CD8-positive, alpha-beta memory T cell (primary cell): Measurements from ENCODE around the gene JUNB. TPM values are rescaled to one million over a fixed set of nuclear protein-coding genes. Genes with fewer than 3 reads are reported as not detected.

Source experiments
- CTCF ChIA-PET: fragments of 350-600 bp; sonication (Branson Sonifier 250); formaldehyde crosslinking; loops from one replicate; lab custom pipeline; 2021; ENCODE audit warnings: antibody characterized with exemption; lab: Charles Lee
- POLR2A ChIA-PET: fragments of 350-600 bp; sonication (Branson Sonifier 250); formaldehyde crosslinking; loops from one replicate; lab custom pipeline; 2021; ENCODE audit warnings: antibody characterized with exemption; lab: Charles Lee
- DNase-seq, 5 donors: peaks; one replicate each; pipeline versions ENCODE4 v3.0.0 to v3.0.0-alpha.2; 2020 to 2022; ENCODE audit warnings: mixed read lengths in 1 of 5
- H3K27ac ChIP-seq: one replicate; pipeline ENCODE4 v1.7.0; 2013; ENCODE audit warnings: low read depth, mild to moderate bottlenecking, low read length, moderate library complexity
- H3K27me3 ChIP-seq: 2 replicates; pipeline ENCODE4 v1.7.0; 2013; ENCODE audit warnings: low read length, mild to moderate bottlenecking; ENCODE audit not compliant: insufficient read depth, poor library complexity, severe bottlenecking
- H3K36me3 ChIP-seq: 2 replicates; pipeline ENCODE4 v1.7.0; 2013; ENCODE audit warnings: mild to moderate bottlenecking, low read length, moderate library complexity; ENCODE audit not compliant: insufficient read depth
- H3K4me1 ChIP-seq: 2 replicates; pipeline ENCODE4 v1.7.0; 2013; ENCODE audit warnings: mild to moderate bottlenecking, low read length, moderate library complexity; ENCODE audit not compliant: insufficient read depth
- H3K4me3 ChIP-seq: 2 replicates; pipeline ENCODE4 v1.7.0; 2013; ENCODE audit warnings: mild to moderate bottlenecking, low read length
- H3K9me3 ChIP-seq: 2 replicates; pipeline ENCODE4 v1.7.0; 2013; ENCODE audit warnings: mild to moderate bottlenecking, low read length
- H3K27ac Mint-ChIP-seq, 8 donors: one replicate each; pipeline ENCODE4 v1.8.0; 2020 to 2021; ENCODE audit warnings: mixed read lengths in 8 of 8, mild to moderate bottlenecking in 6 of 8, inconsistent platforms in 3 of 8, moderate library complexity in 3 of 8
- H3K27me3 Mint-ChIP-seq, 2 donors: one replicate each; pipeline ENCODE4 v1.8.0; 2020 to 2021; ENCODE audit warnings: mixed read lengths in 2 of 2, mild to moderate bottlenecking in 1 of 2, moderate library complexity in 1 of 2
- H3K36me3 Mint-ChIP-seq, 3 donors: one replicate each; pipeline ENCODE4 v1.8.0; 2020 to 2021; ENCODE audit warnings: mixed read lengths in 3 of 3, inconsistent platforms in 1 of 3, mild to moderate bottlenecking in 1 of 3
- H3K4me1 Mint-ChIP-seq, 3 donors: one replicate each; pipeline ENCODE4 v1.8.0; 2020 to 2021; ENCODE audit warnings: mixed read lengths in 3 of 3, inconsistent platforms in 1 of 3, mild to moderate bottlenecking in 1 of 3
- H3K4me3 Mint-ChIP-seq, 7 donors: one replicate each; pipeline ENCODE4 v1.8.0; 2020 to 2021; ENCODE audit warnings: mixed read lengths in 7 of 7, mild to moderate bottlenecking in 6 of 7, moderate library complexity in 4 of 7, inconsistent platforms in 2 of 7
- H3K9me3 Mint-ChIP-seq, 5 donors: one replicate each; pipeline ENCODE4 v1.8.0; 2020 to 2022; ENCODE audit warnings: mixed read lengths in 5 of 5, mild to moderate bottlenecking in 3 of 5, moderate library complexity in 2 of 5, inconsistent platforms in 1 of 5
- polyA plus RNA-seq: library from polyadenylated mRNA; unstranded; fragments of 300-500 nt; fragmentation: Illumina TruSeq; gene quantifications from one replicate; pipeline ENCODE4 v1.2.3, GENCODE V29; 2021
- total RNA-seq, 2 experiments: library from RNA; stranded (reverse); gene quantifications; one replicate each; pipeline ENCODE4 v1.2.3, GENCODE V29; 2021

JUNB gene
- total and polyA plus RNA-seq, 3 experiments from 2014 or later = 249 to 1,529 (median 259) TPM

- H3K27me3 Mint-ChIP-seq = peaks cover 0 to 2% of the 10 kb centered on the region in 2 donors
- H3K4me1 ChIP-seq = peaks cover 29% of the 10 kb centered on the region
- CTCF ChIA-PET = interaction anchor here (1.1 to 16.3 kb wide), 7 partner anchors 8 to 72 kb away, joined by 3 to 483 read pairs (median 7); partner anchors contain the start of genes JUNB, PRDX2 and THSD8
- peak within 1 kb of the TSS; percentile 57 to 90 (median 76) for H3K27ac Mint-ChIP-seq
- H3K4me1 Mint-ChIP-seq = peaks cover 22 to 37% (median 23%) of the 10 kb centered on the region in 3 donors
- peak within 1 kb of the TSS; percentile 78 to 90 (median 80) for H3K4me3 Mint-ChIP-seq
- H3K36me3 ChIP-seq = no peaks in the 10 kb centered on the region
- no peaks in the 10 kb centered on the region for H3K9me3 ChIP-seq
- no peaks in the 10 kb centered on the region for H3K27me3 ChIP-seq
- peak within 1 kb of the TSS; percentile 83 for H3K4me3 ChIP-seq
- H3K27ac ChIP-seq = peak within 1 kb of the TSS; percentile 57
- H3K36me3 Mint-ChIP-seq = no peaks in the 10 kb centered on the region
- H3K9me3 Mint-ChIP-seq = no peaks in the 10 kb centered on the region
- DNase-seq = peak in 2 of 5 donors; percentile 41 to 72
- POLR2A ChIA-PET = interaction anchor here (0.6 to 1.8 kb wide), 3 partner anchors 17 to 1063 kb away, joined by 4 to 10 read pairs (median 6); partner anchors contain the start of gene JUNB
Measured at GRCh38 chr19:12774588-12775555, 16.4 kb upstream of the JUNB start, which contains the start of gene HOOK2. HOOK2 (minus strand) TSS chr19:12775552; CDS start chr19:12775449, 103 bp downstream.

DNA sequence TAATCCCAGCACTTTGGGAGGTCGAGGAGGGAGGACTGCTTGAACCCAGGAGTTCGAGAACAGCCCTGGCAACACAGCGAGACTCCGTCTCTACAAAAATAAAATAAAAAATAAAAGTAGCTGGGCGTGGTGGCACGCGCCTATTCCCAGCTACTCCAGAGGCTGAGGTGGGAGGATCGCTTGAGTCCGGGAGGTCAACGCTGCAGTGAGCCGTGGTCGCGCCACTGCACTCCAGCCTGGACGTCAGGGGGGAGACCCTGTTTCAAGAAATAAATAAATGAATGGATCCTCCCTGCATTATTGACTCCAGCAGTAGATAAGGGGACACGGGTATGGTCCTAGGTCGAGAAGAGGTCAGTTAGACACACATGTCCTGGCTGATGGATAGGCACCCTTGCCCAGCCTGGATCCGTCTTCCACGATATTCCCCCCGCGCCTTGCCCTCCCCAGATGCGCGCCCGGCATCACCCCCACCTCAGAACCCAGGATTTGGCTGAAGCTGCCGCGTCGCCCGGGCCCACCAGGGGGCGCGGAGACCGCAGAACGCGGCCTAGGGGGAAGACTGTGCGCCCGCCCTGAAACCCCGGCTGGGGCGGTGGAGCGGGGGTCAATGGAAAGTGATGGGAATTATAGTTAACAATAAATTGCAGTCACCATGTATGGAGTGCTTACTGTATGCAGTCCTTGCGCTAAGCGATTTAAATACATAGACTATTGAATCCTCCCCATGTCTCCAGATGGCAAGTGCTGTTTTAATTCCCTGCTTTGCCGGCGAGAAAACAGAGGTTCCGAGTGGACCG lies 13.9 kb upstream of the JUNB start:
- peak; percentile 74 to 86 (median 78) for DNase-seq
- H3K27me3 ChIP-seq = no peaks in the 10 kb centered on the region
- H3K4me3 Mint-ChIP-seq = peak overlapping the region; percentile 81 to 94 (median 85)
- H3K36me3 Mint-ChIP-seq = peaks cover 0 to 1% (median 0%) of the 10 kb centered on the region in 3 donors
- H3K27ac Mint-ChIP-seq = peak overlapping the region; percentile 78 to 98 (median 94)
- H3K4me3 ChIP-seq = peak overlapping the region; percentile 92
- peak overlapping the region; percentile 61 for H3K27ac ChIP-seq
- H3K9me3 ChIP-seq = no peaks in the 10 kb centered on the region
- peaks cover 27 to 51% (median 30%) of the 10 kb centered on the region in 3 donors for H3K4me1 Mint-ChIP-seq
- POLR2A ChIA-PET = interaction anchor here (0.9 to 3.6 kb wide), 4 partner anchors 11 to 21 kb away, joined by 3 to 167 read pairs (median 8); partner anchors contain the start of gene JUNB
- no peaks in the 10 kb centered on the region for H3K9me3 Mint-ChIP-seq
- no peaks in the 10 kb centered on the region for H3K36me3 ChIP-seq
- peaks cover 39% of the 10 kb centered on the region for H3K4me1 ChIP-seq
- peaks cover 0 to 2% of the 10 kb centered on the region in 2 donors for H3K27me3 Mint-ChIP-seq
- CTCF ChIA-PET = interaction anchor here (1.0 to 16.3 kb wide), 11 partner anchors 9 to 108 kb away, joined by 3 to 483 read pairs (median 5); partner anchors contain the start of genes JUNB, PRDX2, RNASEH2A and THSD8

DNA sequence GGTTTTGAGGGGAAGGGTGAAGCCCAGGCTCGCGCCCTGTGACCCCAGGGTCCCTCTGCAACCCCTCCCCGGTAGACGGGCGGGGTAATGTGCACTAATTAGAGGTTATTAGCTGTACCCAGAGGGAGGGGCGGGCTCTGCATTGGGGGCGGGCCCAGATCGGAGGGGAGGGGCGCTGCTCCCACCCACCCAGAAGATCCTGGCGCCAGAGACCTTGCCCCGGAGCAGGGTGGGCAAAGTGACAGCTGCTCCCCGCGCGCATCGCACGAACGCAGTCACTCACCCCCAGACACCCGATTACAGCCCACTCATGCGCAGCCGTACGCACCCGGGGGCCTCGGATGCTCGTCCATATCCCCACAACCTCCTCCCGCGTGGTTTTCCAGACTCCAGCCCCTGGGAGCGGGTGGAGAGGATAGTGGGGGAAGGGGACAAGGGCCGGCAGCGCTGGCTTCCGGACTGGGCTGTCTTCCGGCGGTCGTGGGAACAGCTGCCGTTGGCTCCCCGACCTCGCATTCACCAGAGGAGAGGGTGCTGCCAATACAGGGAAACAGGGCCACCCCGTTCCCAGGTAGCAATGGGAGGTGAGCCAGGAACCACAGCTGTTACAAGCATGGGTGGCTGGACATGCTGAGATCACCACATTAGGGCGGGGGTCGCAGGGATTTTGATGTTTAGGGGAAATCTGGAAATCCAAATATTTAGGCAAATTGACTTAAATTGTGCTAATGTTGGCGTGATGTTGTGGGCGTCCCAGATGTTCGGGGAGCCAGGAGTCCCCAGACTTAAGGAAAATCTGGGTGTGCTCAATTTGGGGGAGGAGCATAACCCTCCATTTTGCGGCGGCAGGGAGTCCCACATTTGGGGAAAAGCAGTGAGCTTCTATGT lies 13.0 kb upstream of the JUNB start:
- peaks cover 46% of the 10 kb centered on the region for H3K4me1 ChIP-seq
- peak in 3 of 5 donors; percentile 32 to 65 (median 56) for DNase-seq
- peak overlapping the region; percentile 92 for H3K4me3 ChIP-seq

DNA sequence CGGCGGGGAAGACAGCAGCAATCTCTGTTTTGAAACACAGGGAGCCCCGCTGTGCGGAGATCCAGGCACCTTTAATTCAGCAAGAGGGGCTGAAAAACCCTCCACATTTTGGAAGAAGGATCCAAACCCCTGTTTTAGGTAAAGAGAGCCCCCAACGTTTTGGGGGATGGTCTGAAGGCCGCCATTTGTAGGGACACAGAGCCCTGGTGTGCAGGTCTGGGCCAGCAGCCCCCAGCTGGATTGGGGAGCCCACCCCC lies 12.5 kb upstream of the JUNB start:
- H3K36me3 ChIP-seq = no peaks in the 10 kb centered on the region
- peak overlapping the region; percentile 61 for H3K27ac ChIP-seq
- H3K4me1 ChIP-seq = peaks cover 51% of the 10 kb centered on the region
- ChIA-PET POLR2A (interaction anchor here (0.6 to 3.6 kb wide), 3 partner anchors 10 to 164 kb away, joined by 4 to 167 read pairs (median 10); partner anchors contain the start of gene JUNB), CTCF (interaction anchor here (0.9 to 16.3 kb wide), 5 partner anchors 9 to 107 kb away, joined by 4 to 483 read pairs (median 35); partner anchors contain the start of genes JUNB, PRDX2 and THSD8)
- peaks cover 0 to 2% of the 10 kb centered on the region in 2 donors for H3K27me3 Mint-ChIP-seq
- H3K4me3 Mint-ChIP-seq = peak overlapping the region; percentile 81 to 94 (median 85)
- peaks cover 32 to 46% (median 34%) of the 10 kb centered on the region in 3 donors for H3K4me1 Mint-ChIP-seq
- no peaks in the 10 kb centered on the region for H3K9me3 ChIP-seq
- no peaks in the 10 kb centered on the region for H3K9me3 Mint-ChIP-seq
- H3K27ac Mint-ChIP-seq = peak overlapping the region; percentile 78 to 98 (median 94)
- peaks cover 0 to 1% (median 0%) of the 10 kb centered on the region in 3 donors for H3K36me3 Mint-ChIP-seq
- H3K4me3 ChIP-seq = peak overlapping the region; percentile 92
- H3K27me3 ChIP-seq = no peaks in the 10 kb centered on the region
- DNase-seq = no peak

More for the DNA sequence above, 13.0 kb upstream of the JUNB start:
- POLR2A ChIA-PET = interaction anchor here (0.6 to 3.6 kb wide), 5 partner anchors 11 to 165 kb away, joined by 3 to 167 read pairs (median 5); partner anchors contain the start of gene JUNB
- Mint-ChIP-seq H3K4me1 (peaks cover 27 to 51% (median 30%) of the 10 kb centered on the region in 3 donors), H3K36me3 (peaks cover 0 to 1% (median 0%) of the 10 kb centered on the region in 3 donors), H3K27me3 (peaks cover 0 to 2% of the 10 kb centered on the region in 2 donors), H3K9me3 (no peaks in the 10 kb centered on the region), H3K4me3 (peak overlapping the region; percentile 81 to 94 (median 85)), H3K27ac (peak overlapping the region; percentile 78 to 98 (median 94))
- H3K36me3 ChIP-seq = no peaks in the 10 kb centered on the region
- H3K9me3 ChIP-seq = no peaks in the 10 kb centered on the region
- CTCF ChIA-PET = interaction anchor here (0.9 to 16.3 kb wide), 8 partner anchors 9 to 106 kb away, joined by 3 to 483 read pairs (median 16); partner anchors contain the start of genes JUNB, PRDX2, RNASEH2A and THSD8
- H3K27me3 ChIP-seq = no peaks in the 10 kb centered on the region
- peak overlapping the region; percentile 61 for H3K27ac ChIP-seq

- no peaks in the 10 kb centered on the region for H3K27me3 ChIP-seq
- ChIA-PET CTCF (interaction anchor here (0.9 to 16.3 kb wide), 5 partner anchors 8 to 107 kb away, joined by 4 to 483 read pairs (median 35); partner anchors contain the start of genes JUNB, PRDX2 and THSD8), POLR2A (interaction anchor here (3.6 kb wide), 1 partner anchor 15 kb away, joined by 167 read pairs; the partner anchor contains the start of gene JUNB)
- peaks cover 0 to 2% of the 10 kb centered on the region in 2 donors for H3K27me3 Mint-ChIP-seq
- no peaks in the 10 kb centered on the region for H3K36me3 ChIP-seq
- H3K9me3 ChIP-seq = no peaks in the 10 kb centered on the region
- peaks cover 0 to 1% (median 0%) of the 10 kb centered on the region in 3 donors for H3K36me3 Mint-ChIP-seq
- H3K4me1 ChIP-seq = peaks cover 57% of the 10 kb centered on the region
- no peak for DNase-seq
- peaks cover 32 to 45% (median 34%) of the 10 kb centered on the region in 3 donors for H3K4me1 Mint-ChIP-seq
- peak overlapping the region; percentile 39 to 98 (median 83) for H3K27ac Mint-ChIP-seq
- peak overlapping the region; percentile 92 for H3K4me3 ChIP-seq
- H3K9me3 Mint-ChIP-seq = no peaks in the 10 kb centered on the region
- peak overlapping the region; percentile 37 to 86 (median 59) for H3K4me3 Mint-ChIP-seq
- H3K27ac ChIP-seq = peak overlapping the region; percentile 61
Measured at GRCh38 chr19:12779162-12779993, 11.9 kb upstream of the JUNB start.

DNA sequence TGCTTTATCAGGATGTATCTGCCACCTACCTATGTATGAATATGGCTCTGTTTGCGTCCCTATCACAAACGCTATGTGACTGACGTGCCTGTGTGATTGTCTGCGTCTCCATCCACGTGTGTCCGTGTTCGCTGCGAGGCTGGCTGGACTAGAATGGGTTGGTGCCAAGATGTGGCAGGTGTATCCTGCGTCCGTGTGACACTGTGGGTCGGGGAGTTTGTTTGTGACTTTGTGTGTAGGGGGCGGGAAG lies 9.2 kb upstream of the JUNB start:
- H3K4me1 Mint-ChIP-seq = peaks cover 31 to 43% (median 32%) of the 10 kb centered on the region in 3 donors
- peak overlapping the region; percentile 84 for H3K27ac ChIP-seq
- H3K36me3 ChIP-seq = no peaks in the 10 kb centered on the region
- H3K4me1 ChIP-seq = peaks cover 70% of the 10 kb centered on the region
- H3K9me3 Mint-ChIP-seq = no peaks in the 10 kb centered on the region
- H3K4me3 Mint-ChIP-seq = peak overlapping the region; percentile 77 to 93 (median 85)
- H3K9me3 ChIP-seq = no peaks in the 10 kb centered on the region
- peak overlapping the region; percentile 55 for H3K4me3 ChIP-seq
- peak in 1 of 5 donors; percentile 98 for DNase-seq
- no peaks in the 10 kb centered on the region for H3K27me3 ChIP-seq
- ChIA-PET POLR2A (interaction anchor here (0.5 to 2.7 kb wide), 7 partner anchors 10 to 231 kb away, joined by 3 to 140 read pairs (median 3); partner anchors contain the start of gene JUNB), CTCF (interaction anchor here (1.6 to 16.3 kb wide), 2 partner anchors 15 to 16 kb away, joined by 6 to 483 read pairs; partner anchors contain the start of genes JUNB, PRDX2 and THSD8)
- peaks cover 0 to 1% (median 0%) of the 10 kb centered on the region in 3 donors for H3K36me3 Mint-ChIP-seq
- H3K27ac Mint-ChIP-seq = peak overlapping the region in 7 of 8 donors; percentile 96 to 100 (median 98)
- peaks cover 0 to 2% of the 10 kb centered on the region in 2 donors for H3K27me3 Mint-ChIP-seq
